ENCODE measurements around the gene TBC1D8.

- TF ChIP-seq PATZ1 (CRISPR knock-in tag; IDR thresholded peaks at IDR 0.05; ENCODE audit: borderline replicate concordance), result no peak
- TF ChIP-seq BACH2 (CRISPR knock-in tag; IDR thresholded peaks at IDR 0.05; ENCODE audit: borderline replicate concordance), result no peak
- no peak for TF ChIP-seq TSHZ2 (CRISPR knock-in tag; IDR thresholded peaks at IDR 0.05)
- no peak for TF ChIP-seq GLIS3 (CRISPR knock-in tag; IDR thresholded peaks at IDR 0.05)
- TF ChIP-seq ZFP3 (CRISPR knock-in tag; IDR thresholded peaks at IDR 0.05), result no peak
- TF ChIP-seq ZNF70 (CRISPR knock-in tag; IDR thresholded peaks at IDR 0.05), result no peak
- TF ChIP-seq RARB (CRISPR knock-in tag; IDR thresholded peaks at IDR 0.05), result no peak
- no peak for TF ChIP-seq ZNF565 (CRISPR knock-in tag; conservative IDR thresholded peaks at IDR 0.05; ENCODE audit: low read depth)
Observed at GRCh38 chr2:101111262-101111838, 39.8 kb downstream of the TBC1D8 start.

All from SK-N-SH treated with all-trans-retinoic acid at 6 μM for 48 hours (cell line).